Testis (tissue), 3 donors: ENCODE results near the gene KIF5C. TPM values are rescaled to one million over a fixed set of nuclear protein-coding genes. Genes with fewer than 3 reads are reported as not detected.

Experiments
- DNase-seq: peaks from one replicate; pipeline ENCODE4 v3.0.0-alpha.2; 2019
- H3K27ac ChIP-seq, 2 donors: fragments of 200-600 bp; sonication (generic); one replicate each; pipeline ENCODE4 v1.5.1; 2019
- H3K27me3 ChIP-seq: fragments of 200-600 bp; sonication (generic); one replicate; pipeline ENCODE4 v1.5.1; 2019
- H3K36me3 ChIP-seq: fragments of 200-600 bp; sonication (generic); one replicate; pipeline ENCODE4 v1.5.1; 2017; ENCODE audit warnings: low read depth; ENCODE audit errors: missing control alignments
- H3K4me1 ChIP-seq: fragments of 200-600 bp; sonication (generic); one replicate; pipeline ENCODE4 v1.5.1; 2019
- H3K4me3 ChIP-seq, 2 donors: fragments of 200-600 bp; sonication (generic); one replicate each; pipeline ENCODE4 v1.5.1; 2017 to 2019
- H3K9me3 ChIP-seq: fragments of 200-600 bp; sonication (generic); one replicate; pipeline ENCODE4 v1.5.1; 2017
- POLR2A ChIP-seq: fragments of 450-650 bp; IDR thresholded peaks from one replicate; pipeline ENCODE4 v1.6.1; 2017; ENCODE audit warnings: antibody characterized with exemption, mild to moderate bottlenecking, moderate library complexity
- WGBS, 2 donors: methylation state at CpG; one replicate each; pipeline ENCODE4 v1.1.5; 2018; 5-methylcytosine and 5-hydroxymethylcytosine counted together
- intact Hi-C: fragments of 100-400 bp; cut with DNase I; formaldehyde crosslinking; loops from one replicate; pipeline ENCODE4 v1.15.1; 2023; ENCODE audit warnings: low total_unique reads
- polyA plus RNA-seq: library from polyadenylated mRNA; stranded (reverse); fragments of 350-450 nt; fragmentation: Illumina TruSeq; extraction: RNeasy Lipid Tissue Mini Kit (QIAGEN cat#74804); gene quantifications from one replicate; pipeline ENCODE4 v1.2.3, GENCODE V29; 2014; ENCODE audit warnings: low read depth, low replicate concordance; ENCODE audit not compliant: insufficient read depth
- total RNA-seq, 2 donors: library from RNA; depleted of rRNA; stranded (reverse); fragments of >200 nt; gene quantifications; one replicate each; pipeline ENCODE4 v1.2.3, GENCODE V29; 2016
- TF ChIP-seq, protein P1 (sequence below), 3 experiments: fragments of 450-650 bp in 2 of 3; fragments of 200-600 bp in 1 of 3; sonication (generic) in 1 of 3; IDR thresholded peaks; one replicate each; pipeline ENCODE4 v1.5.1; 2016 to 2019; ENCODE audit warnings: antibody characterized with exemption in 3 of 3, mild to moderate bottlenecking in 2 of 3, moderate library complexity in 1 of 3

Gene KIF5C
- total and polyA plus RNA-seq, 3 donors from 2014 or later, result 57.0 to 159 (median 146) TPM

DNA sequence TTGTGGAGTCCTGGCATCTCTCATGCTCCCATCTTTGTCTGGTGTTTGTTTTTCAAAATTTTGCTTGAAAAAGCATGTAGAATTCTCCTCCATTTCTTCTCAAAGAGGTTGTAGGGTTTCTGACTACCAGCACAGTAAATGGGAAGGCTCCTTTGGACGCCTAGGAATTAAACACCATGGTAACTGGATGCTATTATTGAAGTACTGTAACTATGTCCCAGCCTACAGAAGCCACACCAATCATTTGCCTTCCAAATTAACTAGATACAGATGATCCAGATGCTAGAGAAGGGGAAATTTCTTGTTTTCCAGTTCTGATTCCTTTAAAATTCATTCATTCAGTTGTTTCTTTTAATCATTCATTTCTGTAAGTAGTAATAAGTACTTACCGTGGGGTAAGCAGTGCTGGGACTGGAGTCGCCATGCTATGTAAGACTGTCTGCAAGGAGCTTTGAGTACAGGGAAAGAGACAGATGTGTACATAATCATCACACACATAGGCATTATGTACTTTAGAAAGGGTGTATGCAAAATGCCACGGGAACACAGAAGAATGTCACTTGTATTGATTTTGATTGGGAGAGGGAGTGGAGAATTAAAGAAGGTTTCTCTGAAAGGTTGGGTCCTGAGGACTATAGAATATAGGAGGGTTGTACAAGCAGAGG lies 49.6 kb downstream of the KIF5C start:
- Histone ChIP-seq H3K36me3 (no peaks in the 10 kb centered on the region), H3K4me3 (no peak overlapping the region), H3K27me3 (no peaks in the 10 kb centered on the region), H3K27ac (no peak overlapping the region), H3K9me3 (no peaks in the 10 kb centered on the region), H3K4me1 (peaks cover 31% of the 10 kb centered on the region)
- TF ChIP-seq POLR2A, result no peak
- TF ChIP-seq, protein P1, sequence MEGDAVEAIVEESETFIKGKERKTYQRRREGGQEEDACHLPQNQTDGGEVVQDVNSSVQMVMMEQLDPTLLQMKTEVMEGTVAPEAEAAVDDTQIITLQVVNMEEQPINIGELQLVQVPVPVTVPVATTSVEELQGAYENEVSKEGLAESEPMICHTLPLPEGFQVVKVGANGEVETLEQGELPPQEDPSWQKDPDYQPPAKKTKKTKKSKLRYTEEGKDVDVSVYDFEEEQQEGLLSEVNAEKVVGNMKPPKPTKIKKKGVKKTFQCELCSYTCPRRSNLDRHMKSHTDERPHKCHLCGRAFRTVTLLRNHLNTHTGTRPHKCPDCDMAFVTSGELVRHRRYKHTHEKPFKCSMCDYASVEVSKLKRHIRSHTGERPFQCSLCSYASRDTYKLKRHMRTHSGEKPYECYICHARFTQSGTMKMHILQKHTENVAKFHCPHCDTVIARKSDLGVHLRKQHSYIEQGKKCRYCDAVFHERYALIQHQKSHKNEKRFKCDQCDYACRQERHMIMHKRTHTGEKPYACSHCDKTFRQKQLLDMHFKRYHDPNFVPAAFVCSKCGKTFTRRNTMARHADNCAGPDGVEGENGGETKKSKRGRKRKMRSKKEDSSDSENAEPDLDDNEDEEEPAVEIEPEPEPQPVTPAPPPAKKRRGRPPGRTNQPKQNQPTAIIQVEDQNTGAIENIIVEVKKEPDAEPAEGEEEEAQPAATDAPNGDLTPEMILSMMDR (IDR thresholded peaks at IDR 0.05), result no peak
- intact Hi-C loops, result no loop called here
- no peak for DNase-seq
- WGBS, 2 donors, result 93 to 94% methylated on average over 4 of the region's 4 CpGs

DNA sequence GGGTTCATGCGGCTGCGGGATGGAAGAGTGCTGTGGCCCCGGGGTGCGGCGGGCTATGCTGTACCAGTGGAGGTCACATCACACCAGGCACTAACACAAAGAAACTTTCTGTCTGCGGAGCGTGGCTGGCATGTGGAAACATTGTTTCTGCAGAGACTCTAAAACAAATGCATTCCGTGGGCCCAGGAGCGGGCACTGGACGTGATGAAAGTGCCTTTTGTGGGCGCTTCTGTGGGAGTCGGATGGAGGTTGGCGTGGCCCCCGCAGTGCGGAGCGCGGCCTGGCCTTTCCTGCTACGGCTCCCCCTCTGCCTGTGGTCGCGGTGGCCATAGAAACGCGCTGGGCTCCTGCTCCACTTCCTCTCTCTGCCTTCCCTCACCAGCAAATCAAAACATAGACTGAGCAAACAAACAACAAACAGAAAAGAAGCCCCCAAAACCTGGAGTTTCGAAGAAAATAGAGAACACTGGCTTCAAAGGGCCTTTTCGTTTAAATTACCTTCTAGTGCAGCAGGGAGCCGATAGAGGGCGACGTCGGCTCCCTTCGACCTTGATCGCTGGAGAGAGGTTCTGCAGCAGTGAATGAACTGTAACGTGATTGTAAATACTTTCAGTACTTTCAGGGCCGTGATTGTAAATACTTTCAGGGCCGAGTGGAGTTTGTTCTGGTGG lies 51.4 kb downstream of the KIF5C start:
- H3K4me3 ChIP-seq, result peak overlapping the region; percentile 26 to 37
- intact Hi-C loops, result no loop called here
- peak; percentile 95 for DNase-seq
- peaks cover 32% of the 10 kb centered on the region for H3K4me1 ChIP-seq
- 37 to 42% methylated on average over 25 to 33 of the region's 33 CpGs for WGBS, 2 donors
- H3K27ac ChIP-seq, result peak overlapping the region; percentile 19 to 45
- H3K27me3 ChIP-seq, result no peaks in the 10 kb centered on the region
- no peaks in the 10 kb centered on the region for H3K9me3 ChIP-seq
- H3K36me3 ChIP-seq, result no peaks in the 10 kb centered on the region
- no peak for TF ChIP-seq POLR2A
- TF ChIP-seq, protein P1 (IDR thresholded peaks at IDR 0.05), result peak; percentile 53 to 69 (median 57)

DNA sequence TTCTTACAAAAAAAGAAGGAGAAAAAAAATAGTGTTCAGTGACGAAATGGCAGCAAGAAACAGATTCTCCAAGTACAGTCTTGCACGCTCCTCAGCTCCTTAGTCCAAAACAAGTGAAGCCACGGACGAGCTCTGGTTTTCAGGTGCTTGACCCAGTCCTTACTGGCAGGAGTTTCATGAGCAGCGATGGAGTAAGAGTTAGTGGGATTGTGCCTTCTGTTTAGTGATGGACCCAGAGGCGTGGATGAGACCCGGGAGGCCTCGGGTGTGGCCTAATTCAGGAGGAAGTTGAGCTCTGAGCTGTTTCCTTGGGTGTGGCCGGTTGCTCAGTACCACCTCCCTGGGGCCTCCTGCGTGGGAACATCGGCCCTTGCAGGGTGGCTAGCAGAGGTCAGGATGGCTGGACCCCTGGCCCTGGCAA lies 52.0 kb downstream of the KIF5C start:
- Histone ChIP-seq H3K4me3 (peak overlapping the region; percentile 26 to 37), H3K36me3 (no peaks in the 10 kb centered on the region), H3K4me1 (peaks cover 32% of the 10 kb centered on the region), H3K9me3 (no peaks in the 10 kb centered on the region), H3K27ac (peak overlapping the region; percentile 14 to 71), H3K27me3 (no peaks in the 10 kb centered on the region)
- intact Hi-C loops, result no loop called here
- peak; percentile 41 for DNase-seq
- WGBS, 2 donors, result 41 to 62% methylated on average over 11 of the region's 11 CpGs
- no peak for TF ChIP-seq POLR2A
- TF ChIP-seq, protein P1 (IDR thresholded peaks at IDR 0.05), result no peak

DNA sequence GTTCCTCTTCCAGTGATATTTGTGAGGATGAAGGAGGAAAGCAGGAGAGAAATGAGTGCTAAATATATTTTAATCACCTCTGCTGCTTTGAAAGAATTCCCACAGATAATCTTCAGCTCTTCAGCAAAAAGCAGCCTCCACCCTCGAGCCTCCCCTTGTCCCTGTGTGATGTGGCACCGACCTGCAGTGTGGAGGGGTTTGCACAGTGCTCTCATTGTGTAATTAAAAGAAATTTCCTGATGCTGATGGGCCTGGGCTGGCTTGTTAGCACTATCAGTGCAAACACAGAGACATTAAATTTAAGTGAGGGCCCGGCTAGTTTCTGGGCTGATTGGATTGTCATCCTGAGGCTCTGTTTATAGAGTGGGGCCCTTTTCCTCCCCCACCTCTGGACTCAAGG lies 53.4 kb downstream of the KIF5C start:
- peak; percentile 47 for DNase-seq
- Histone ChIP-seq H3K36me3 (no peaks in the 10 kb centered on the region), H3K4me3 (no peak overlapping the region), H3K9me3 (no peaks in the 10 kb centered on the region), H3K4me1 (peaks cover 37% of the 10 kb centered on the region), H3K27ac (no peak overlapping the region), H3K27me3 (no peaks in the 10 kb centered on the region)
- 55 to 76% methylated on average over 3 of the region's 3 CpGs for WGBS, 2 donors
- TF ChIP-seq, protein P1 (IDR thresholded peaks at IDR 0.05), result no peak
- no peak for TF ChIP-seq POLR2A
- intact Hi-C loops, result no loop called here
